HG03571 (cell line): ENCODE results near the gene HMG20A.

ENCODE experiments used
- ATAC-seq: cut with Tn5 transposase; IDR thresholded peaks from one replicate; pipeline ENCODE4 v1.9.1; 2021; ENCODE audit not compliant: unreplicated experiment

The HMG20A gene

GRCh38 chr15:77495838-77496596 is 75.3 kb downstream of the HMG20A start:
- no peak for ATAC-seq

GRCh38 chr15:77496715-77497109 is 76.0 kb downstream of the HMG20A start:
- ATAC-seq = no peak

GRCh38 chr15:77497110-77497737 is 76.5 kb downstream of the HMG20A start:
- no peak for ATAC-seq

GRCh38 chr15:77497942-77498361 is 77.3 kb downstream of the HMG20A start:
- ATAC-seq = no peak

- ATAC-seq = no peak
These were observed 78.5 kb downstream of the HMG20A start for GRCh38 chr15:77499087-77499760.

- no peak for ATAC-seq
These were observed 80.3 kb downstream of the HMG20A start for GRCh38 chr15:77500989-77501388.

GRCh38 chr15:77502379-77503095 is 81.8 kb downstream of the HMG20A start:
- ATAC-seq = no peak

- ATAC-seq = no peak
These were observed 82.6 kb downstream of the HMG20A start for GRCh38 chr15:77503240-77503639.

- no peak for ATAC-seq
These were observed 83.1 kb downstream of the HMG20A start for GRCh38 chr15:77503764-77504163.

GRCh38 chr15:77504306-77504705 is 83.6 kb downstream of the HMG20A start:
- ATAC-seq = no peak

- no peak for ATAC-seq
These were observed 84.2 kb downstream of the HMG20A start for GRCh38 chr15:77504871-77505270.

- no peak for ATAC-seq
These were observed 84.9 kb downstream of the HMG20A start for GRCh38 chr15:77505556-77505955.

GRCh38 chr15:77506311-77507142 is 85.8 kb downstream of the HMG20A start:
- no peak for ATAC-seq

GRCh38 chr15:77507143-77507897 is 86.6 kb downstream of the HMG20A start:
- ATAC-seq = no peak

GRCh38 chr15:77507911-77508310 is 87.2 kb downstream of the HMG20A start:
- ATAC-seq = no peak

GRCh38 chr15:77508541-77509243 is 88.0 kb downstream of the HMG20A start:
- no peak for ATAC-seq

GRCh38 chr15:77510066-77511057 is 89.7 kb downstream of the HMG20A start:
- ATAC-seq = no peak

GRCh38 chr15:77511869-77512268 is 91.2 kb downstream of the HMG20A start:
- ATAC-seq = no peak
